BE2C (cell line): ENCODE data around the gene CDH11.

Source experiments
- DNase-seq: peaks from one replicate; pipeline ENCODE4 v3.0.0-alpha.2; 2020
- H3K27me3 ChIP-seq: fragments of 250-450 bp; sonication (Bioruptor Pico); 2 replicates; pipeline ENCODE4 v1.5.1; 2020; ENCODE audit warnings: mild to moderate bottlenecking
- H3K36me3 ChIP-seq: fragments of 250-450 bp; sonication (Bioruptor Pico); 2 replicates; pipeline ENCODE4 v1.5.1; 2020; ENCODE audit warnings: mild to moderate bottlenecking
- H3K4me1 ChIP-seq: fragments of 250-450 bp; sonication (Bioruptor Pico); 2 replicates; pipeline ENCODE4 v1.5.1; 2020
- H3K4me3 ChIP-seq: 2 replicates; pipeline ENCODE4 v1.5.1; 2011; ENCODE audit warnings: low read depth, low read length
- H3K9me3 ChIP-seq: fragments of 250-450 bp; sonication (Bioruptor Pico); 2 replicates; pipeline ENCODE4 v1.5.1; 2020
- CTCF ChIP-seq: IDR thresholded peaks from 2 replicates; pipeline ENCODE4 v1.5.1; 2012; ENCODE audit warnings: mild to moderate bottlenecking, low read depth, low read length

The CDH11 gene

GRCh38 chr16:65032387-65032786 lies 89.5 kb downstream of the CDH11 start:
- no peaks in the 10 kb centered on the region for H3K27me3 ChIP-seq
- TF ChIP-seq CTCF, result no peak
- DNase-seq, result no peak

GRCh38 chr16:65024767-65025178 lies 97.1 kb downstream of the CDH11 start:
- H3K9me3 ChIP-seq, result no peaks in the 10 kb centered on the region

More at GRCh38 chr16:65032387-65032786, 89.5 kb downstream of the CDH11 start:
- Histone ChIP-seq H3K4me1 (no peaks in the 10 kb centered on the region), H3K36me3 (no peaks in the 10 kb centered on the region), H3K9me3 (no peaks in the 10 kb centered on the region), H3K4me3 (no peak overlapping the region)

GRCh38 chr16:65023802-65024201 lies 98.1 kb downstream of the CDH11 start:
- no peak for TF ChIP-seq CTCF
- DNase-seq, result no peak
- H3K9me3 ChIP-seq, result no peaks in the 10 kb centered on the region

More at GRCh38 chr16:65024767-65025178, 97.1 kb downstream of the CDH11 start:
- Histone ChIP-seq H3K27me3 (no peaks in the 10 kb centered on the region), H3K36me3 (no peaks in the 10 kb centered on the region), H3K4me1 (no peaks in the 10 kb centered on the region), H3K4me3 (no peak overlapping the region)
- DNase-seq, result no peak
- no peak for TF ChIP-seq CTCF

GRCh38 chr16:65021852-65022595 lies 99.8 kb downstream of the CDH11 start:
- Histone ChIP-seq H3K4me3 (no peak overlapping the region), H3K4me1 (no peaks in the 10 kb centered on the region), H3K27me3 (no peaks in the 10 kb centered on the region), H3K9me3 (no peaks in the 10 kb centered on the region), H3K36me3 (no peaks in the 10 kb centered on the region)
- TF ChIP-seq CTCF, result no peak
- no peak for DNase-seq

More at GRCh38 chr16:65023802-65024201, 98.1 kb downstream of the CDH11 start:
- no peaks in the 10 kb centered on the region for H3K27me3 ChIP-seq
- no peaks in the 10 kb centered on the region for H3K36me3 ChIP-seq
- H3K4me1 ChIP-seq, result no peaks in the 10 kb centered on the region
- no peak overlapping the region for H3K4me3 ChIP-seq

GRCh38 chr16:65016754-65017153 lies 105.1 kb downstream of the CDH11 start:
- H3K9me3 ChIP-seq, result no peaks in the 10 kb centered on the region
- no peaks in the 10 kb centered on the region for H3K4me1 ChIP-seq
- no peak for TF ChIP-seq CTCF
- no peak overlapping the region for H3K4me3 ChIP-seq
- H3K27me3 ChIP-seq, result no peaks in the 10 kb centered on the region
- no peak for DNase-seq
- H3K36me3 ChIP-seq, result no peaks in the 10 kb centered on the region

- Histone ChIP-seq H3K4me1 (no peaks in the 10 kb centered on the region), H3K27me3 (no peaks in the 10 kb centered on the region), H3K4me3 (no peak overlapping the region), H3K9me3 (no peaks in the 10 kb centered on the region), H3K36me3 (no peaks in the 10 kb centered on the region)
- no peak for TF ChIP-seq CTCF
- DNase-seq, result no peak
Measured at GRCh38 chr16:65015599-65015998, 106.3 kb downstream of the CDH11 start.
